Breast epithelium (tissue), 3 donors: Measurements from ENCODE around the gene DMD.

Experiments used
- CTCF ChIP-seq, 3 donors: fragments of 450-650 bp; IDR thresholded peaks; one replicate each; pipeline ENCODE4 v1.5.1; 2016 to 2017; ENCODE audit warnings: antibody characterized with exemption in 3 of 3, mild to moderate bottlenecking in 3 of 3, moderate library complexity in 3 of 3
- POLR2A ChIP-seq: fragments of 450-650 bp; IDR thresholded peaks from one replicate; pipeline ENCODE4 v1.6.1; 2016; ENCODE audit warnings: antibody characterized with exemption, mild to moderate bottlenecking, moderate library complexity
- POLR2AphosphoS5 ChIP-seq, 3 donors: sonication (generic); formaldehyde crosslinking; IDR thresholded peaks; one replicate each; pipeline ENCODE4 v1.6.1; 2017; ENCODE audit warnings: antibody characterized with exemption in 3 of 3

DNA sequence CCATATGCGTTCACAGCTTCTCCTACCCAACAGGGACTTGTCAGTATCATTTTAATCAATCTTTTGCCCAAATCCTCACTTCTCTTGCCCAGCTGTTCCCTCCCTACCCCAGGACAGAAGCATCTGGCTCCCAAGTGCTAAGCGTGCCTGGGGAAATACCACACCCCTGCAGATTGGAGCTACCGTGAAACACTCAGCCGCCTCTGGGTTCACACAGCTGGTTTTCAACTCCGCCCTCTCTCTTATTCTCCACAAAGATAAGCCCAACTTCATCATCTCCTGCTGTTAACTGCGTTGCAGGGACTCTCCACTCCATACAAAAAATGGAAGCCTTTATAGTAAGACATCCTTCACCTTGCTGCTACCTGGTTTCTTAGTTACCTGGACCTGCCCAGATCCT lies 1992.2 kb downstream of the DMD start:
- TF ChIP-seq POLR2A, result no peak
- no peak for TF ChIP-seq CTCF (IDR thresholded peaks at IDR 0.05)
- no peak for TF ChIP-seq POLR2AphosphoS5 (IDR thresholded peaks at IDR 0.05)
